GM12878 (cell line): ENCODE data around the gene DHCR24. TPM values are rescaled to one million over a fixed set of nuclear protein-coding genes. Genes with fewer than 3 reads are reported as not detected.

Experiments
- ATAC-seq: fragments of 200-7000 bp; cut with Tn5 transposase; 3 replicates; pipeline ENCODE4 v1.9.1; 2020; ENCODE audit warnings: mild to moderate bottlenecking, moderate library complexity
- BruUV-seq: library from RNA; stranded (reverse); fragments of 400-500 nt; replicated peaks from 2 replicates; lab custom pipeline; 2021; lab: Mats Ljungman, UMichigan
- CTCF ChIA-PET: fragments of 300-600 bp; sonication (Branson Sonifier 250); formaldehyde crosslinking; extraction: SDS; loops from one replicate; lab custom pipeline; 2021; ENCODE audit warnings: inconsistent platforms; lab: Yijun Ruan, JAX
- POLR2A ChIA-PET: fragments of 350-600 bp; formaldehyde crosslinking; extraction: SDS; loops from one replicate; lab custom pipeline; 2021; ENCODE audit warnings: inconsistent platforms; lab: Charles Lee
- RAD21 ChIA-PET: fragments of 300-600 bp; sonication (Branson Sonifier 250); formaldehyde crosslinking; loops from one replicate; lab custom pipeline; 2023; ENCODE audit warnings: antibody characterized with exemption; ENCODE audit not compliant: unreplicated experiment; lab: Charles Lee
- SMC1A ChIA-PET: fragments of 300-600 bp; sonication (Branson Sonifier 250); formaldehyde crosslinking; loops from one replicate; lab custom pipeline; 2023; ENCODE audit not compliant: unreplicated experiment, uncharacterized antibody; lab: Charles Lee
- DNase-seq: peaks from one replicate; pipeline ENCODE4 v3.0.0-alpha.2; 2011; ENCODE audit warnings: low read depth, low spot score
- FAIRE-seq: peaks from 3 replicates; lab custom pipeline; 2011; peaks lifted over from hg19 to GRCh38; lab: Jason Lieb, UNC
- H2AFZ ChIP-seq: 2 replicates; pipeline ENCODE4 v1.6.0; 2011; ENCODE audit warnings: low read depth, low read length, control low read depth; ENCODE audit not compliant: control insufficient read depth
- H3K27ac ChIP-seq: 2 replicates; pipeline ENCODE4 v1.5.1; 2011; ENCODE audit warnings: control low read depth; ENCODE audit not compliant: control insufficient read depth, insufficient read depth
- H3K27me3 ChIP-seq, 2 experiments: replicated peaks in 1 of 2; 2 replicates each; pipeline versions ENCODE4 v1.6.0 to v1.6.1; 2011; ENCODE audit warnings: low read length in 1 of 2; ENCODE audit not compliant: control insufficient read depth in 2 of 2, insufficient read depth in 2 of 2
- H3K36me3 ChIP-seq, 2 experiments: 2 replicates each; pipeline ENCODE4 v1.5.1; 2011; ENCODE audit warnings: low read length in 1 of 2; ENCODE audit not compliant: control insufficient read depth in 2 of 2, insufficient read depth in 2 of 2
- H3K4me1 ChIP-seq: 2 replicates; pipeline ENCODE4 v1.6.1; 2011; ENCODE audit warnings: mild to moderate bottlenecking, low read length, moderate library complexity, mixed read lengths; ENCODE audit not compliant: control insufficient read depth, insufficient read depth
- H3K4me2 ChIP-seq: 2 replicates; pipeline ENCODE4 v1.6.0; 2011; ENCODE audit warnings: control low read depth; ENCODE audit not compliant: control insufficient read depth, insufficient read depth
- H3K4me3 ChIP-seq: fragments of 200-600 bp; sonication (generic); 2 replicates; pipeline ENCODE4 v1.5.1; 2016
- H3K79me2 ChIP-seq: 2 replicates; pipeline ENCODE4 v1.6.0; 2011; ENCODE audit warnings: low read length; ENCODE audit not compliant: control insufficient read depth, insufficient read depth
- H3K9ac ChIP-seq: 2 replicates; pipeline ENCODE4 v1.8.0; 2011; ENCODE audit warnings: low read length, control low read depth, mixed read lengths; ENCODE audit not compliant: control insufficient read depth, insufficient read depth
- H3K9me3 ChIP-seq: replicated peaks from 3 replicates; pipeline ENCODE4 v1.5.1; 2011; ENCODE audit warnings: mild to moderate bottlenecking, low read length; ENCODE audit not compliant: control insufficient read depth, insufficient read depth
- H4K20me1 ChIP-seq: 2 replicates; pipeline ENCODE4 v1.6.0; 2011; ENCODE audit not compliant: control insufficient read depth, insufficient read depth
- CREB1 ChIP-seq: IDR thresholded peaks from 2 replicates; pipeline ENCODE4 v1.6.1; 2012; ENCODE audit warnings: low read depth, mild to moderate bottlenecking, inconsistent platforms
- HCFC1 ChIP-seq: fragments of 150-350 bp; IDR thresholded peaks from 2 replicates; pipeline ENCODE4 v1.6.1; 2014; ENCODE audit warnings: low read length
- SREBF1 ChIP-seq: IDR thresholded peaks from 2 replicates; pipeline ENCODE4 v1.6.1; 2012; ENCODE audit warnings: mild to moderate bottlenecking, low read length
- WGBS: methylation state at CpG from one replicate; pipeline ENCODE4 v1.1.6; 2016; ENCODE audit warnings: low lambda C conversion rate; ENCODE audit not compliant: insufficient replicate concordance, insufficient coverage; ENCODE audit errors: missing lambda C conversion rate; 5-methylcytosine and 5-hydroxymethylcytosine counted together
- in situ Hi-C: fragments of 300-500 bp; cut with MboI; formaldehyde crosslinking; loops from 9 replicates; pipeline ENCODE4 v1.14.3; 2018; ENCODE audit warnings: mixed read lengths
- intact Hi-C: fragments of 100-400 bp; cut with micrococcal nuclease; formaldehyde crosslinking; loops from one replicate; pipeline ENCODE4 v1.14.2; 2022; ENCODE audit not compliant: unreplicated experiment
- polyA plus RNA-seq, 11 experiments: library from polyadenylated mRNA; depleted of rRNA in 4 of 11; unstranded in 6 of 11; stranded (reverse) in 5 of 11; fragments of >200 nt; fragmentation: Nextera tagmentation in 4 of 11; fragmentation: Illumina TruSeq in 1 of 11; extraction: Ambion mirVana in 4 of 11; extraction: Trizol in 1 of 11; gene quantifications; 1 replicate in 1 of 11; 2 replicates in 10 of 11; pipeline versions ENCODE4 v1.2.1 to v1.2.3, GENCODE V29; 2011 to 2016; ENCODE audit warnings: inconsistent platforms in 2 of 11, missing spikeins in 2 of 11, low read depth in 1 of 11
- total RNA-seq, 4 experiments: library from RNA; depleted of rRNA in 3 of 4; stranded (reverse); fragments of >200 nt in 3 of 4; fragmentation: Illumina TruSeq in 1 of 4; extraction: Trizol in 1 of 4; gene quantifications; 2 replicates each; pipeline versions ENCODE4 v1.2.1 to v1.2.3, GENCODE V29; 2013 to 2021
- TF ChIP-seq, protein P1 (sequence below): IDR thresholded peaks from 2 replicates; pipeline ENCODE4 v1.6.1; 2011; ENCODE audit warnings: borderline replicate concordance, low read depth, mild to moderate bottlenecking, moderate library complexity, mixed read lengths, low read length; ENCODE audit not compliant: insufficient read depth; ENCODE audit errors: extremely low read length
- TF ChIP-seq, protein P2 (sequence below), 3 experiments: IDR thresholded peaks in 2 of 3; conservative IDR thresholded peaks in 1 of 3; 2 replicates each; pipeline ENCODE4 v1.5.1; 2011; ENCODE audit warnings: low read depth in 3 of 3, low read length in 3 of 3, mild to moderate bottlenecking in 3 of 3, control low read depth in 2 of 3, moderate library complexity in 2 of 3, inconsistent platforms in 1 of 3, mixed read lengths in 1 of 3; ENCODE audit not compliant: control insufficient read depth in 2 of 3, insufficient read depth in 1 of 3; ENCODE audit errors: extremely low read depth in 1 of 3
- TF ChIP-seq, protein P3 (sequence below): IDR thresholded peaks from 2 replicates; pipeline ENCODE4 v1.6.1; 2011; ENCODE audit warnings: low read depth, low read length, improper control_type of control experiment, borderline replicate concordance

Gene DHCR24
- total and polyA plus RNA-seq, 10 of the 15 experiments (the other 5 are each of a cell fraction or from before 2014, with no cell fraction given), result 23.3 to 169 (median 120) TPM

DNA sequence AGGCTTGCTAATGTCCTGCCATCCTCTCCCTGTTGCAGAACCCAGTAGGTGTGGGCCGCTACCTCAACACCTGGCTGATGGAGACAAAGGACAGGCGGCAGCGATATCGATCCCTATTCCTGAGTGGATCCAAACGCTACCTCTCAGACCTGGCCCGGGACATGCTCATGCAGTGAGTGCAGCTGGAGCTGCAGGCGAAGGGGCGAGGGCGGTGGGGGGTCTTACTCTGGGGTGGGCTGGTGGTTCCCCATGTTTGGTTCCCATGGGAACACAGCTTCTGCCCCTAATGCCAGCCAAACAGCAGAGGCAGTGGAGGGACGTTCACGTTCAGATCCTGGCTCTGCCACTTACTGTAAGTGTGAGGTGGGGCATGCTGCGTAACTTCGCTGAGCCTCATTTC, 70.0 kb downstream of the DHCR24 start:
- Histone ChIP-seq H3K36me3 (no peaks in the 10 kb centered on the region), H3K4me2 (no peak overlapping the region), H3K79me2 (no peaks in the 10 kb centered on the region), H3K4me3 (no peak overlapping the region), H3K4me1 (peaks cover 13% of the 10 kb centered on the region), H4K20me1 (no peaks in the 10 kb centered on the region), H2AFZ (no peak overlapping the region), H3K9me3 (no peaks in the 10 kb centered on the region), H3K27me3 (no peaks in the 10 kb centered on the region), H3K27ac (no peak overlapping the region), H3K9ac (no peak overlapping the region)
- in situ Hi-C loops, result no loop called here
- ATAC-seq, result no peak
- DNase-seq, result no peak
- ChIA-PET POLR2A (no interaction called here), RAD21 (interaction anchor here (1.2 kb wide), 1 partner anchor 70 kb away, joined by 3 read pairs; no protein-coding TSS in a partner anchor), SMC1A (interaction anchor here (0.6 kb wide), 1 partner anchor 117 kb away, joined by 3 read pairs; no protein-coding TSS in a partner anchor), CTCF (interaction anchor here (7.6 kb wide), 1 partner anchor 16 kb away, joined by 44 read pairs; the partner anchor contains the start of gene TTC22)
- FAIRE-seq, result no peak
- TF ChIP-seq, protein P1, sequence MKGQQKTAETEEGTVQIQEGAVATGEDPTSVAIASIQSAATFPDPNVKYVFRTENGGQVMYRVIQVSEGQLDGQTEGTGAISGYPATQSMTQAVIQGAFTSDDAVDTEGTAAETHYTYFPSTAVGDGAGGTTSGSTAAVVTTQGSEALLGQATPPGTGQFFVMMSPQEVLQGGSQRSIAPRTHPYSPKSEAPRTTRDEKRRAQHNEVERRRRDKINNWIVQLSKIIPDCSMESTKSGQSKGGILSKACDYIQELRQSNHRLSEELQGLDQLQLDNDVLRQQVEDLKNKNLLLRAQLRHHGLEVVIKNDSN, result no peak
- no peak for TF ChIP-seq CREB1
- TF ChIP-seq, protein P2, sequence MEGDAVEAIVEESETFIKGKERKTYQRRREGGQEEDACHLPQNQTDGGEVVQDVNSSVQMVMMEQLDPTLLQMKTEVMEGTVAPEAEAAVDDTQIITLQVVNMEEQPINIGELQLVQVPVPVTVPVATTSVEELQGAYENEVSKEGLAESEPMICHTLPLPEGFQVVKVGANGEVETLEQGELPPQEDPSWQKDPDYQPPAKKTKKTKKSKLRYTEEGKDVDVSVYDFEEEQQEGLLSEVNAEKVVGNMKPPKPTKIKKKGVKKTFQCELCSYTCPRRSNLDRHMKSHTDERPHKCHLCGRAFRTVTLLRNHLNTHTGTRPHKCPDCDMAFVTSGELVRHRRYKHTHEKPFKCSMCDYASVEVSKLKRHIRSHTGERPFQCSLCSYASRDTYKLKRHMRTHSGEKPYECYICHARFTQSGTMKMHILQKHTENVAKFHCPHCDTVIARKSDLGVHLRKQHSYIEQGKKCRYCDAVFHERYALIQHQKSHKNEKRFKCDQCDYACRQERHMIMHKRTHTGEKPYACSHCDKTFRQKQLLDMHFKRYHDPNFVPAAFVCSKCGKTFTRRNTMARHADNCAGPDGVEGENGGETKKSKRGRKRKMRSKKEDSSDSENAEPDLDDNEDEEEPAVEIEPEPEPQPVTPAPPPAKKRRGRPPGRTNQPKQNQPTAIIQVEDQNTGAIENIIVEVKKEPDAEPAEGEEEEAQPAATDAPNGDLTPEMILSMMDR (IDR thresholded peaks at IDR 0.05 in 2 of 3, conservative IDR thresholded peaks at IDR 0.05 in 1 of 3; ENCODE audit: control insufficient read depth in 2 of 3, extremely low read depth in 1 of 3, insufficient read depth in 1 of 3, low read depth in 3 of 3, low read length in 3 of 3), result no peak
- no peak for TF ChIP-seq SREBF1
- TF ChIP-seq HCFC1, result no peak
- TF ChIP-seq, protein P3, sequence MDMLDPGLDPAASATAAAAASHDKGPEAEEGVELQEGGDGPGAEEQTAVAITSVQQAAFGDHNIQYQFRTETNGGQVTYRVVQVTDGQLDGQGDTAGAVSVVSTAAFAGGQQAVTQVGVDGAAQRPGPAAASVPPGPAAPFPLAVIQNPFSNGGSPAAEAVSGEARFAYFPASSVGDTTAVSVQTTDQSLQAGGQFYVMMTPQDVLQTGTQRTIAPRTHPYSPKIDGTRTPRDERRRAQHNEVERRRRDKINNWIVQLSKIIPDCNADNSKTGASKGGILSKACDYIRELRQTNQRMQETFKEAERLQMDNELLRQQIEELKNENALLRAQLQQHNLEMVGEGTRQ, result no peak
- intact Hi-C loops, result no loop called here
- 63% methylated on average over 13 of the region's 13 CpGs for WGBS
- no TSS peak for BruUV-seq
